ENCODE results near the gene DNAL1.

- no peak for TF ChIP-seq POLR2AphosphoS5 (IDR thresholded peaks at IDR 0.05; ENCODE audit: low read depth, low read length)
- TF ChIP-seq POLR2A (IDR thresholded peaks at IDR 0.05; ENCODE audit: low read depth, low read length), result no peak
- no peak for TF ChIP-seq TAF1 (IDR thresholded peaks at IDR 0.05; ENCODE audit: low read depth, low read length)
- TF ChIP-seq PAX5 (IDR thresholded peaks at IDR 0.05; ENCODE audit: insufficient read depth, low read length, severe bottlenecking), result no peak
- TF ChIP-seq SPI1 (IDR thresholded peaks at IDR 0.05; ENCODE audit: low read depth, low read length), result no peak
Measured at GRCh38 chr14:73695997-73696396, 51.2 kb downstream of the DNAL1 start.

Data from GM12891 (cell line).